ENCODE results near the gene CTSD.

DNA sequence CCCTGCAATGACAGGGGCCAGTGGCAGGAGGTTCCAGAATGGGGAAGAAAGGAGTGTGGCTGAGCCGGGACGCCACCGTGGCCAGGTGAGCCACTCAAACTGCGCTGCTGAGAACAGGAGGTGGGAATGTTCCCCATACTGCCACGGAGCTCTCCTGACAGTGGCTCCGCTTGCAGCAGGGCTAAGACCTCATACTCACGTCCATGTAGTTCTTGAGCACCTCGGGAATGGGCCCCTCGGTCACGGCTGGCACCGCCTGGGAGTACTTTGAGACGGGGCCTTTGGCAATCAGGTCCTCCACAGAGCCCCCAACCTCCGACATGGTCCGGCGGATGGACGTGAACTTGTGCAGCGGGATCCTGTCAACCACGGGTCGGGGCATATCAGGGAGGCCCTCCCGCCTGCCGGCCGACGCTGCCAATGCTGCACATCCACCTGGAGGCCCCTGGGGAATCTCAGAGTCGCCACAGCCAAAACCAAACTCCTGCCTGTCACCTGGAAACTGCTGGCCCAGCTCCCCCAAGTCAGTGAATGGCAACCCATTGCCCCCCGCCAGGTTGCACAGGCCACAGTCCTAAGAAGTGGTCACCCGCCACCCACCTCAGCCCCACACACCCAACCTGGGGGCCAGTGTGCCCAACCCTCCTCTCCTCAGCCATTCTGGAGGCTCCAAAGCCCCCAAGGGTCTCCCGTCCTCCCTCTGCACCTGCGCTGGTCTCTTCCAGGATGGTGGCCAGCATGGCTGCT, 2.4 kb downstream of the CTSD start:
- TF ChIP-seq, protein P1, sequence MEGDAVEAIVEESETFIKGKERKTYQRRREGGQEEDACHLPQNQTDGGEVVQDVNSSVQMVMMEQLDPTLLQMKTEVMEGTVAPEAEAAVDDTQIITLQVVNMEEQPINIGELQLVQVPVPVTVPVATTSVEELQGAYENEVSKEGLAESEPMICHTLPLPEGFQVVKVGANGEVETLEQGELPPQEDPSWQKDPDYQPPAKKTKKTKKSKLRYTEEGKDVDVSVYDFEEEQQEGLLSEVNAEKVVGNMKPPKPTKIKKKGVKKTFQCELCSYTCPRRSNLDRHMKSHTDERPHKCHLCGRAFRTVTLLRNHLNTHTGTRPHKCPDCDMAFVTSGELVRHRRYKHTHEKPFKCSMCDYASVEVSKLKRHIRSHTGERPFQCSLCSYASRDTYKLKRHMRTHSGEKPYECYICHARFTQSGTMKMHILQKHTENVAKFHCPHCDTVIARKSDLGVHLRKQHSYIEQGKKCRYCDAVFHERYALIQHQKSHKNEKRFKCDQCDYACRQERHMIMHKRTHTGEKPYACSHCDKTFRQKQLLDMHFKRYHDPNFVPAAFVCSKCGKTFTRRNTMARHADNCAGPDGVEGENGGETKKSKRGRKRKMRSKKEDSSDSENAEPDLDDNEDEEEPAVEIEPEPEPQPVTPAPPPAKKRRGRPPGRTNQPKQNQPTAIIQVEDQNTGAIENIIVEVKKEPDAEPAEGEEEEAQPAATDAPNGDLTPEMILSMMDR (IDR thresholded peaks at IDR 0.05; ENCODE audit: insufficient read depth, low read length, poor library complexity, severe bottlenecking): no peak
- TF ChIP-seq EZH2phosphoT487 (conservative IDR thresholded peaks at IDR 0.05; ENCODE audit: low read length): no peak
